GM18511 (cell line): Measurements from ENCODE around the gene MAGED1.
A peak's percentile ranks its signal among the peaks of the same experiment; 100 is the strongest.

Source experiments
- ATAC-seq: cut with Tn5 transposase; IDR thresholded peaks from one replicate; pipeline ENCODE4 v1.9.1; 2021; ENCODE audit warnings: mild to moderate bottlenecking, moderate library complexity; ENCODE audit not compliant: unreplicated experiment

MAGED1 gene

GRCh38 chrX:51892921-51893745 is at the start of gene MAGED1:
MAGED1 (plus strand) TSS chrX:51893623; CDS start chrX:51894305, 682 bp downstream.
- ATAC-seq = peak; percentile 64

GRCh38 chrX:51847463-51847862 is 46.0 kb upstream of the MAGED1 start:
- ATAC-seq = no peak

GRCh38 chrX:51851507-51852085 is 41.8 kb upstream of the MAGED1 start:
- ATAC-seq = peak; percentile 90

- no peak for ATAC-seq
Observed at GRCh38 chrX:51852096-51852495, 41.3 kb upstream of the MAGED1 start.

GRCh38 chrX:51852621-51853020 is 40.8 kb upstream of the MAGED1 start:
- ATAC-seq = no peak

- ATAC-seq = no peak
Observed at GRCh38 chrX:51853251-51853650, 40.2 kb upstream of the MAGED1 start.

GRCh38 chrX:51855698-51856097 is 37.7 kb upstream of the MAGED1 start:
- no peak for ATAC-seq

- no peak for ATAC-seq
Observed at GRCh38 chrX:51857159-51857733, 36.2 kb upstream of the MAGED1 start.

- ATAC-seq = no peak
Observed at GRCh38 chrX:51860679-51861078, 32.7 kb upstream of the MAGED1 start.

- ATAC-seq = peak; percentile 69
Observed at GRCh38 chrX:51862920-51863319, 30.5 kb upstream of the MAGED1 start.

GRCh38 chrX:51866210-51866609 is 27.2 kb upstream of the MAGED1 start:
- ATAC-seq = no peak

GRCh38 chrX:51867626-51868025 is 25.8 kb upstream of the MAGED1 start:
- no peak for ATAC-seq

- ATAC-seq = no peak
Observed at GRCh38 chrX:51870354-51870753, 23.1 kb upstream of the MAGED1 start.

- peak; percentile 70 for ATAC-seq
Observed at GRCh38 chrX:51874123-51874522, 19.3 kb upstream of the MAGED1 start.

GRCh38 chrX:51876441-51876840 is 17.0 kb upstream of the MAGED1 start:
- no peak for ATAC-seq

GRCh38 chrX:51878056-51878455 is 15.4 kb upstream of the MAGED1 start:
- ATAC-seq = no peak

- ATAC-seq = no peak
Observed at GRCh38 chrX:51889851-51890250, 3.6 kb upstream of the MAGED1 start.

GRCh38 chrX:51891245-51891644 is 2.2 kb upstream of the MAGED1 start:
- no peak for ATAC-seq

GRCh38 chrX:51891821-51892551 is 1.4 kb upstream of the MAGED1 start:
- ATAC-seq = no peak

GRCh38 chrX:51893931-51894696 is 691 bp downstream of the MAGED1 start:
- peak; percentile 7 for ATAC-seq
